AG04449 (cell line): Measurements from ENCODE around the gene GPR176.
A peak's percentile ranks its signal among the peaks of the same experiment; 100 is the strongest.

Experiments used
- CTCF ChIA-PET: fragments of 350-600 bp; formaldehyde crosslinking; extraction: SDS; loops from one replicate; lab custom pipeline; 2021; ENCODE audit warnings: antibody characterized with exemption; lab: Yijun Ruan, JAX
- POLR2A ChIA-PET: fragments of 400-600, 350-600 bp; formaldehyde crosslinking; extraction: SDS; loops from one replicate; lab custom pipeline; 2020; ENCODE audit warnings: antibody characterized with exemption, inconsistent platforms; lab: Yijun Ruan, JAX
- DNase-seq: peaks from one replicate; pipeline ENCODE4 v3.0.0-alpha.2; 2010; ENCODE audit warnings: low read depth, low spot score
- H3K4me3 ChIP-seq: 2 replicates; pipeline ENCODE4 v1.5.1; 2011; ENCODE audit warnings: low read depth, mild to moderate bottlenecking, control low read depth, low read length
- TF ChIP-seq, protein P1 (sequence below): IDR thresholded peaks from one replicate; pipeline ENCODE4 v1.5.1; 2011; ENCODE audit warnings: mild to moderate bottlenecking, moderate library complexity, low read length, control low read depth, inconsistent platforms; ENCODE audit not compliant: insufficient read depth; ENCODE audit errors: missing control alignments

GPR176 gene

DNA sequence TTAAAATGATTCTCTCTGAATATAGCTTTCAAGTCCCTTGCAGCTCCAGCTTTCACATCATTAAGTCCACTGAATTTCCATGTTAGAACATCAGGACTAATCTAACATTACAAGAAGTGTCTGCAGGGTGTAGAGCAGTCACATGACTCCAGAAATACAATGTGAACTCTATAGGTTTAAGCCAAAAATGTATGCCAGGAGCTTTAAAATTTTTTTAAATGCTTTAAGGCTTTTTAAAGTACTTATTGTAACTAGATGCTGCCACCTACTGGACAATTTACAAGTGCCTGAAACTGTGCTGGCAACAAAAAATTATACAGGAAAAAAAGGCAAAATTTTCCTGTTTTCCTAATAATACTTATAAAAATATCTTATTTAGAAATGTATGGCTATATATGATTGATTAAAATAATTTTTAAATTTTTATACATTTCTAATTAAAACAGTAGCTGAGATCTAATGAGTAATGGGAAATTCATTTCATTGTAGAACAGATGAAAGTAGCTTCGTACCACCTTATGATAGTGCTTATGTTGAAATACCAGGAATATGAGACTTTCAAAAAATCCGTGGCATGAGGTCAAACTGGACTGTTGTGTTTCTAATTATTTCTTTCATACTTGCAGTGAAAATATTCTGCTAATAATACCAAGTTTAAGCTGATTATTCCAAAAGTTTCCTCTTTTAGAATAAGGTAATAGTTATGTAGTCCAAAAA lies 163.1 kb downstream of the GPR176 start:
- ChIA-PET POLR2A (interaction anchor here (1.0 to 1.5 kb wide), 3 partner anchors 158 to 176 kb away, joined by 3 to 7 read pairs (median 4); no protein-coding TSS in a partner anchor), CTCF (interaction anchor here (0.6 to 7.5 kb wide), 53 partner anchors 9 to 1066 kb away, joined by 3 to 288 read pairs (median 7); partner anchors contain the start of gene FSIP1)
- peak; percentile 36 for DNase-seq
- TF ChIP-seq, protein P1, sequence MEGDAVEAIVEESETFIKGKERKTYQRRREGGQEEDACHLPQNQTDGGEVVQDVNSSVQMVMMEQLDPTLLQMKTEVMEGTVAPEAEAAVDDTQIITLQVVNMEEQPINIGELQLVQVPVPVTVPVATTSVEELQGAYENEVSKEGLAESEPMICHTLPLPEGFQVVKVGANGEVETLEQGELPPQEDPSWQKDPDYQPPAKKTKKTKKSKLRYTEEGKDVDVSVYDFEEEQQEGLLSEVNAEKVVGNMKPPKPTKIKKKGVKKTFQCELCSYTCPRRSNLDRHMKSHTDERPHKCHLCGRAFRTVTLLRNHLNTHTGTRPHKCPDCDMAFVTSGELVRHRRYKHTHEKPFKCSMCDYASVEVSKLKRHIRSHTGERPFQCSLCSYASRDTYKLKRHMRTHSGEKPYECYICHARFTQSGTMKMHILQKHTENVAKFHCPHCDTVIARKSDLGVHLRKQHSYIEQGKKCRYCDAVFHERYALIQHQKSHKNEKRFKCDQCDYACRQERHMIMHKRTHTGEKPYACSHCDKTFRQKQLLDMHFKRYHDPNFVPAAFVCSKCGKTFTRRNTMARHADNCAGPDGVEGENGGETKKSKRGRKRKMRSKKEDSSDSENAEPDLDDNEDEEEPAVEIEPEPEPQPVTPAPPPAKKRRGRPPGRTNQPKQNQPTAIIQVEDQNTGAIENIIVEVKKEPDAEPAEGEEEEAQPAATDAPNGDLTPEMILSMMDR = peak; percentile 28
- no peak overlapping the region for H3K4me3 ChIP-seq

DNA sequence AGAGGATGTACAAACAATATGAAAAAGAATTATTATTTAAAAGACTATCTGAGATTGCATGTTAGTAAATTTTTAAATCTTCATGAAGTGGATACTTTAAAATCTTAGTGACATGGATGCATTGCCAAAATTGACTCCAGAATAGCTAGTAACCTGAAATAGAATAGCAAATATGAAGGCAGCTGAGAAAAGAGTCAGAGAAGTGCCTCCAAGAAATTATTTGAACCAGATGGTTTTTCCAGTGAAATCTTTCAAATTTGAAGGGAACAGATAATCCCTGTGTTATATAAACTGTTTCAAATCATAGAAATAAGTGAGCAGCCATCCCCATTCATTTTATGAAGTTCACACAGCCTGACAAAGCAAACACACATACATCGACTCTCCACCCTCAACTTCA lies 167.1 kb downstream of the GPR176 start:
- no peak for DNase-seq
- no peak overlapping the region for H3K4me3 ChIP-seq
- ChIA-PET POLR2A (no interaction called here), CTCF (interaction anchor here (1.4 to 7.5 kb wide), 2 partner anchors 18 to 69 kb away, joined by 3 to 288 read pairs; no protein-coding TSS in a partner anchor)
- TF ChIP-seq, protein P1 = no peak

DNA sequence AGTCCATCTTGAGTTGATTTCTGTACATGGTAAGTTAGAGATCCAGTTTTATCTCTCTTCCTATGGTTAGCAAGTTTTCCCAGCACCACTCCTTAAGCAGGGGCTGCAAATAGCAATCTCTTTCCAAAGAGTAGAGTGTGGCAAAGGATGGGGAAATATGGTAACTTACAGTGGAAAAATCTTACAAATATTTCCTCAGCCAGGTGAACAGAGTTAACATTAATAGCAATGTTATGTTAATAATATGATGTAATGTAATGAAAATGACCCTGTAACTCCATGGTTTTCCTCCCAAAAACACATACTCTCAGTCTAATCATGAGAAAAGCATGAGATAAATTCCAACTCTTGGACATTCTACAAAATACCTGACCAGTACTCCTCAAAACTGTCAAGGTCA lies 167.8 kb downstream of the GPR176 start:
- ChIA-PET POLR2A (no interaction called here), CTCF (no interaction called here)
- TF ChIP-seq, protein P1 = no peak
- DNase-seq = no peak
- no peak overlapping the region for H3K4me3 ChIP-seq
